HepG2 (cell line): ENCODE data around the gene CLEC11A. TPM values are rescaled to one million over a fixed set of nuclear protein-coding genes. Genes with fewer than 3 reads are reported as not detected.

Experiments
- ATAC-seq: fragments of 200-7000 bp; cut with Tn5 transposase; 3 replicates; pipeline ENCODE4 v1.9.1; 2020; ENCODE audit warnings: mild to moderate bottlenecking, moderate library complexity
- BruUV-seq: library from RNA; stranded (reverse); fragments of 400-500 nt; replicated peaks from 2 replicates; lab custom pipeline; 2021; lab: Mats Ljungman, UMichigan
- CTCF ChIA-PET: fragments of 300-600 bp; formaldehyde crosslinking; extraction: SDS; loops from one replicate; lab custom pipeline; 2021; ENCODE audit warnings: low total read pairs, inconsistent platforms, low intra/inter-chr PET ratio; lab: Yijun Ruan, JAX
- POLR2A ChIA-PET: fragments of 350-600 bp; sonication (Branson Sonifier 250); formaldehyde crosslinking; loops from one replicate; lab custom pipeline; 2020; ENCODE audit warnings: antibody characterized with exemption, inconsistent platforms; lab: Yijun Ruan, JAX
- DNase-seq: peaks from one replicate; pipeline ENCODE4 v3.0.0-alpha.2; 2015; ENCODE audit warnings: low spot score
- FAIRE-seq: peaks from 3 replicates; lab custom pipeline; 2011; peaks lifted over from hg19 to GRCh38; lab: Jason Lieb, UNC
- H2AFZ ChIP-seq: one replicate; pipeline ENCODE4 v1.6.1; 2011; ENCODE audit warnings: low read length, inconsistent platforms
- H3K27ac ChIP-seq: fragments of 300-600 bp; 3 replicates; pipeline ENCODE4 v1.8.0; 2011; ENCODE audit warnings: mixed run types, mild to moderate bottlenecking, mixed read lengths, low read length, inconsistent platforms; ENCODE audit not compliant: insufficient read depth; ENCODE audit errors: extremely low read length
- H3K27me3 ChIP-seq, 2 experiments: fragments of 200-600 bp in 1 of 2; 2 replicates in 1 of 2; 3 replicates in 1 of 2; pipeline versions ENCODE4 v1.6.0 to v1.8.0; 2011; ENCODE audit warnings: low read length in 2 of 2, mild to moderate bottlenecking in 2 of 2, moderate library complexity in 2 of 2, inconsistent platforms in 1 of 2; ENCODE audit not compliant: insufficient read depth in 2 of 2, control insufficient read depth in 1 of 2
- H3K36me3 ChIP-seq, 2 experiments: fragments of 200-600 bp in 1 of 2; replicated peaks in 1 of 2; 2 replicates in 1 of 2; 3 replicates in 1 of 2; pipeline versions ENCODE4 v1.5.1 to v1.8.0; 2011; ENCODE audit warnings: low read length in 2 of 2, inconsistent platforms in 1 of 2; ENCODE audit not compliant: insufficient read depth in 2 of 2, control insufficient read depth in 1 of 2
- H3K4me1 ChIP-seq: 2 replicates; pipeline ENCODE4 v1.5.1; 2012; ENCODE audit warnings: low read length, inconsistent platforms; ENCODE audit not compliant: insufficient read depth
- H3K4me2 ChIP-seq: 2 replicates; pipeline ENCODE4 v1.6.0; 2011; ENCODE audit warnings: low read depth, low read length, inconsistent platforms
- H3K4me3 ChIP-seq, 3 experiments: fragments of 200-600 bp in 1 of 3; sonication (generic), shearing (Covaris generic) in 1 of 3; replicated peaks in 1 of 3; 2 replicates each; pipeline ENCODE4 v1.5.1; 2011 to 2016; ENCODE audit warnings: low read length in 3 of 3, inconsistent platforms in 2 of 3, low read depth in 2 of 3, mild to moderate bottlenecking in 2 of 3, control low read depth in 1 of 3, mixed read lengths in 1 of 3; ENCODE audit not compliant: insufficient read depth in 1 of 3
- H3K79me2 ChIP-seq: one replicate; pipeline ENCODE4 v1.6.1; 2011; ENCODE audit warnings: low read length, inconsistent platforms; ENCODE audit not compliant: insufficient read depth
- H3K9ac ChIP-seq: 2 replicates; pipeline ENCODE4 v1.6.0; 2011; ENCODE audit warnings: mild to moderate bottlenecking, low read depth, low read length, inconsistent platforms; ENCODE audit not compliant: insufficient read depth
- H3K9me3 ChIP-seq: 2 replicates; pipeline ENCODE4 v1.5.1; 2012; ENCODE audit warnings: mild to moderate bottlenecking, low read length
- H4K20me1 ChIP-seq: 2 replicates; pipeline ENCODE4 v1.6.0; 2011; ENCODE audit warnings: inconsistent platforms, mild to moderate bottlenecking, low read length, moderate library complexity; ENCODE audit not compliant: insufficient read depth
- DNMT1 ChIP-seq: sonication (generic); formaldehyde crosslinking; IDR thresholded peaks from 2 replicates; pipeline ENCODE4 v1.5.1; 2020; ENCODE audit warnings: mild to moderate bottlenecking, missing genetic modification reagents
- HNRNPLL ChIP-seq: fragments of 200-400 bp; formaldehyde crosslinking; IDR thresholded peaks from 2 replicates; pipeline ENCODE4 v1.6.1; 2017; ENCODE audit warnings: mild to moderate bottlenecking, low read depth, low read length; ENCODE audit not compliant: poor library complexity, severe bottlenecking
- NKX3-1 ChIP-seq: sonication (generic); formaldehyde crosslinking; IDR thresholded peaks from 2 replicates; pipeline ENCODE4 v1.5.0; 2020; ENCODE audit warnings: missing genetic modification reagents
- TSC22D2 ChIP-seq: sonication (generic); formaldehyde crosslinking; IDR thresholded peaks from 2 replicates; pipeline ENCODE4 v1.5.1; 2020; ENCODE audit warnings: missing genetic modification reagents, mild to moderate bottlenecking, borderline replicate concordance
- WGBS: methylation state at CpG from one replicate; pipeline ENCODE4 v1.1.6; 2017; ENCODE audit warnings: low lambda C conversion rate; 5-methylcytosine and 5-hydroxymethylcytosine counted together
- in situ Hi-C: cut with HindIII; loops from 2 replicates; pipeline ENCODE4 v1.10.0; 2017; ENCODE audit warnings: low pct_unique_long_range_greater_than_20kb; ENCODE audit not compliant: extremely low pct_ligation_motif_present
- intact Hi-C: fragments of 100-400 bp; cut with micrococcal nuclease; formaldehyde crosslinking; loops from one replicate; pipeline ENCODE4 v1.10.0; 2022; ENCODE audit not compliant: unreplicated experiment
- polyA plus RNA-seq, 8 experiments: library from polyadenylated mRNA; depleted of rRNA in 3 of 8; stranded (reverse) in 7 of 8; unstranded in 1 of 8; fragments of >200 nt; fragmentation: Illumina TruSeq in 4 of 8; extraction: Trizol in 4 of 8; gene quantifications; 2 replicates each; pipeline versions ENCODE4 v1.2.1 to v1.2.3, GENCODE V29; 2011 to 2016; ENCODE audit warnings: low read depth in 4 of 8, missing spikeins in 1 of 8, mixed read lengths in 1 of 8; ENCODE audit not compliant: insufficient read depth in 1 of 8
- total RNA-seq, 5 experiments: library from RNA; depleted of rRNA; stranded (reverse); fragments of >200 nt; fragmentation: Illumina TruSeq; extraction: Trizol; gene quantifications; 2 replicates each; pipeline ENCODE4 v1.2.3, GENCODE V29; 2016; ENCODE audit warnings: low read depth in 1 of 5
- TF ChIP-seq, protein P1 (sequence below): sonication (generic); formaldehyde crosslinking; IDR thresholded peaks from 2 replicates; pipeline ENCODE4 v1.4.0; 2020; ENCODE audit warnings: mild to moderate bottlenecking, missing genetic modification reagents

The CLEC11A gene
- total and polyA plus RNA-seq, 2 of the 13 experiments (the other 11 are each of a cell fraction or from before 2014, with no cell fraction given), result not detected

DNA sequence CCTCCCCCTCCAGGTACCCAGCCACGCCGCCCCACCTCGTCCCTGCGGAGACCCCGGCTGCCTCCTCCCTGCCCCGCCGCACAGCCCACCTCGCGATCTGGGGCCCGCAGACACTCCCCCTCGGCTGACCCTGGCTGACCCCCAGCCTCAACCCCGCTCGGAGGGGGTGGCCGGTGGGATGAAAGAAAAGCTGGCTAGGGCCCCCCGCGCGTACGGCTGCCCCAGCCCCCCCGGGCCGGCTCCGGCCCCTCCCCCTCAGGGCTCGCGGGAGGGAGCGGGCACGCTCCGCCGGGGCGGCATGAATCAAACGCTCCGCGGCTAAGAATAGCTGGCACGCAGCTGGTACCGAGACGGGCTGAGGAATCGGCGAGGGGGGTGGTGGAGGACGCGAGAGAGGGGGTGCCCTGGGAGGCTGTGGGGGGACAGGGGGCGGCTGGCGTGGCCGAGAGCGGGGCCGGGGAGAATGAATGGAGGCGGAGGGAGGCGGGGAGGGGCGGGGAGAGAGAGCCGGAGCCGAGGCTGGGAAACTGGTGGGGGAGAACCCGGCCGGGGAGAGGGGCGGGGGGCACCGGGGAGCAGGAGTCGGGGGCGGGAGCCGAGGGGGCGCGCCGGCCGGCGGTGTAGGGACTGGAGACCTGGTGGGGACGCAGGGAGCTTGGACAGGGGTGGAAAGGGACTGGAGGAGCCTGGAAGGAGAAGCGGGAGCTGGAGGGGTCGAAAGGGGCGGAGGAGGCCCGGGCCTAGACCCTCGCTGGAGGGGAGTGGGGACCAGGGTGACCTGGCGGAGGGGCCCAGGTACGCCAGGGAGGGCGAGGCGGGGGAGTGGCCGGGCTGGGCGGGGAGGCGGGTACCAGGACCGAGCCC is 4.7 kb upstream of the CLEC11A start:
- ChIA-PET POLR2A (interaction anchor here (0.6 kb wide), 1 partner anchor 38 kb away, joined by 3 read pairs; no protein-coding TSS in a partner anchor), CTCF (no interaction called here)
- Histone ChIP-seq H2AFZ (no peak overlapping the region), H4K20me1 (no peaks in the 10 kb centered on the region), H3K9me3 (no peaks in the 10 kb centered on the region), H3K27me3 (peaks cover 13 to 64% of the 10 kb centered on the region in 2 experiments), H3K27ac (no peak overlapping the region), H3K4me3 (no peak overlapping the region), H3K4me2 (no peak overlapping the region), H3K4me1 (no peaks in the 10 kb centered on the region), H3K79me2 (no peaks in the 10 kb centered on the region), H3K36me3 (no peaks in the 10 kb centered on the region), H3K9ac (no peak overlapping the region)
- 13% methylated on average over 47 of the region's 74 CpGs for WGBS
- FAIRE-seq, result no peak
- no peak for ATAC-seq
- no TSS peak for BruUV-seq
- DNase-seq, result no peak
- in situ Hi-C loops (no loop called here), intact Hi-C loops (no loop called here)
- TF ChIP-seq DNMT1, result no peak
- TF ChIP-seq NKX3-1, result no peak
- TF ChIP-seq TSC22D2, result no peak
- TF ChIP-seq, protein P1, sequence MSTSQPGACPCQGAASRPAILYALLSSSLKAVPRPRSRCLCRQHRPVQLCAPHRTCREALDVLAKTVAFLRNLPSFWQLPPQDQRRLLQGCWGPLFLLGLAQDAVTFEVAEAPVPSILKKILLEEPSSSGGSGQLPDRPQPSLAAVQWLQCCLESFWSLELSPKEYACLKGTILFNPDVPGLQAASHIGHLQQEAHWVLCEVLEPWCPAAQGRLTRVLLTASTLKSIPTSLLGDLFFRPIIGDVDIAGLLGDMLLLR (CRISPR knock-in tag), result no peak

DNA sequence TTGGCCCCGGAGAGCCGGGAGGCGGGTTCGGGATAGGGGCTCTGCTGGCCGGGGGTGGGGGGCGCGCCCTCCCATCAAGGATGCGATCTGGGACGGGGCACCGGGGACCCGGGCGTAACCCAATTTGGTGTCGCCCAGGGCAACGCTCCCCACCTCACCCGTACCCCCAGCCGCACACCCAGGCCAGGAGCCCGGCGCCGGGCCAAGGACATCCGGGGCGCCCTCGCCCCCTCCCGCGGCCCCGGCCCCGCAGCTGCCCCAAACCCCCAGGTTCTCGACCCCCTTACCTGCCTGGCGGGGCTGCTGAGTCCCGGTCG is 4.1 kb upstream of the CLEC11A start:
- Histone ChIP-seq H3K4me2 (no peak overlapping the region), H3K9me3 (no peaks in the 10 kb centered on the region), H3K36me3 (no peaks in the 10 kb centered on the region), H3K4me1 (no peaks in the 10 kb centered on the region), H3K9ac (no peak overlapping the region), H3K79me2 (no peaks in the 10 kb centered on the region), H3K27me3 (peaks cover 13 to 67% of the 10 kb centered on the region in 2 experiments), H3K4me3 (no peak overlapping the region), H2AFZ (no peak overlapping the region), H4K20me1 (no peaks in the 10 kb centered on the region), H3K27ac (no peak overlapping the region)
- no CpG with 5 or more reads among the region's 30 CpGs for WGBS
- DNase-seq (no peak), ATAC-seq (no peak), FAIRE-seq (no peak)
- CTCF ChIA-PET, result no interaction called here
- POLR2A ChIA-PET, result no interaction called here
- intact Hi-C loops (no loop called here), in situ Hi-C loops (no loop called here)
- BruUV-seq, result no TSS peak
- TF ChIP-seq HNRNPLL, result no peak
